ENCODE measurements around the gene TCAF2.
"Not testable (repeated sequence)": the region's sequence is repeated elsewhere in the genome, so short reads cannot be mapped to it uniquely, and the experiment has no call there.

TCAF2 gene

DNA sequence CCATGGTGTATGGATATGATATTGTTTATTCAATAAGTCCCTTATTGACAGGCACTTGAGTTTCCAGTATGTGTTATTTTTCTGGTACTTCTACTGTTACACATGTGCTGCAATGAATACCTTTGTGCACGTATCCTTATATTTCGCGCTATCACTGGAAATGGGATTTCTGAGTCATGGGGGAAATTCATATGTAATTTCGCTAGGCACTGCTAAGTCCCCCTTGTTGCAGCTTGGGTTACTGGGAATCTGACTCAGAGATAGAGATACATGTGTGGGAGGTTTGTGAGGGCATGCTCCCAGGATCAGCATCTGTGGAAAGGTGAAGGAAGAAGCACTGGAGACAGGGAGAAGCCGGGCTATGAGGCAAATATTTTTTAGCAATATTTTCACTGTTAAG is 9.9 kb downstream of the TCAF2 start:
- not testable (repeated sequence) for H3K9me3 ChIP-seq (ENCODE audit: insufficient read depth, low read depth, low read length); H3K4me1 ChIP-seq (ENCODE audit: control insufficient read depth in 1 of 2, insufficient read depth in 2 of 2, low read length in 2 of 2); H3K9ac ChIP-seq (ENCODE audit: low read length); H4K12ac ChIP-seq (ENCODE audit: low read depth, low read length); H3K36me3 ChIP-seq (ENCODE audit: control insufficient read depth in 1 of 2, insufficient read depth in 2 of 2, low read length in 2 of 2); DNase-seq; H3K18ac ChIP-seq (ENCODE audit: low read length); H3K79me2 ChIP-seq (ENCODE audit: control insufficient read depth, insufficient read depth, low read length, poor library complexity); H2BK5ac ChIP-seq (ENCODE audit: low read depth, low read length, poor library complexity); H3K14ac ChIP-seq (ENCODE audit: low read length); H3K79me1 ChIP-seq (ENCODE audit: low read length); H4K91ac ChIP-seq (ENCODE audit: low read depth, low read length); H2AFZ ChIP-seq (ENCODE audit: insufficient read depth, low read length, poor library complexity); H2AK5ac ChIP-seq (ENCODE audit: low read length); H2BK120ac ChIP-seq (ENCODE audit: insufficient read depth, low read length, poor library complexity); H3K27ac ChIP-seq (ENCODE audit: low read depth, low read length); H3K4me2 ChIP-seq (ENCODE audit: low read length); H4K8ac ChIP-seq (ENCODE audit: low read depth, low read length); H3K4ac ChIP-seq (ENCODE audit: low read depth, low read length); H2BK12ac ChIP-seq (ENCODE audit: low read length); H3K27me3 ChIP-seq (ENCODE audit: insufficient read depth, low read length); H3K4me3 ChIP-seq (ENCODE audit: low read depth, low read length); H3K23ac ChIP-seq (ENCODE audit: low read length)
- no CpG with 5 or more reads among the region's 5 CpGs for whole genome bisulfite sequencing (ENCODE audit: extremely low coverage, insufficient coverage, insufficient read length)

DNA sequence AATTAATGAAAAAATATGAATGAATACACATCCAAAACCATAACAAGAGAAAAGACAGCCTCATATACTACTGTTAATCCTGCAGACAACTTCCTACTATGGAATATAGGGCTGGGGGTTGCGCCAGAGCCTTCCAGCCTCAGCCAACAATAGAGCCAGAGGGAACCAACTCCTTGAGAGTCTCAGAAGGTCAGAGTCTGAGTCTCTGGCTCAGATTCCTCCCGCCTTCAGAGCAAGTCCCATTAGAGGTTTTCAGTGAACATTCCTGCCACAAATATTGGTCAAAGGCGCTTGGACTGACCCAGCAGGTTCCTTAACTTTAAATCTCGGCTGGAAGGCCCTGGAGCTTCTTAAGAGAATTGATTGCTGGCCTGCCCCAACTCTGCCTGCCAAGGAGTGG is 11.7 kb downstream of the TCAF2 start:
- H3K9me3 ChIP-seq (ENCODE audit: insufficient read depth, low read depth, low read length); H3K4me2 ChIP-seq (ENCODE audit: low read length); H3K9ac ChIP-seq (ENCODE audit: low read length); H3K23ac ChIP-seq (ENCODE audit: low read length); H3K4me3 ChIP-seq (ENCODE audit: low read depth, low read length); H3K27me3 ChIP-seq (ENCODE audit: insufficient read depth, low read length); H3K27ac ChIP-seq (ENCODE audit: low read depth, low read length); H2BK5ac ChIP-seq (ENCODE audit: low read depth, low read length, poor library complexity); H3K79me2 ChIP-seq (ENCODE audit: control insufficient read depth, insufficient read depth, low read length, poor library complexity); H2BK12ac ChIP-seq (ENCODE audit: low read length); H2AK5ac ChIP-seq (ENCODE audit: low read length); H3K36me3 ChIP-seq (ENCODE audit: control insufficient read depth in 1 of 2, insufficient read depth in 2 of 2, low read length in 2 of 2); H4K12ac ChIP-seq (ENCODE audit: low read depth, low read length); H2AFZ ChIP-seq (ENCODE audit: insufficient read depth, low read length, poor library complexity); H3K18ac ChIP-seq (ENCODE audit: low read length); H2BK120ac ChIP-seq (ENCODE audit: insufficient read depth, low read length, poor library complexity); H3K4ac ChIP-seq (ENCODE audit: low read depth, low read length); H3K79me1 ChIP-seq (ENCODE audit: low read length); H3K14ac ChIP-seq (ENCODE audit: low read length); H4K8ac ChIP-seq (ENCODE audit: low read depth, low read length); H3K4me1 ChIP-seq (ENCODE audit: control insufficient read depth in 1 of 2, insufficient read depth in 2 of 2, low read length in 2 of 2); H4K91ac ChIP-seq (ENCODE audit: low read depth, low read length); DNase-seq: not testable (repeated sequence)
- no CpG with 5 or more reads among the region's 4 CpGs for WGBS (ENCODE audit: extremely low coverage, insufficient coverage, insufficient read length)

GRCh38 chr7:143633013-143633618 is 12.3 kb downstream of the TCAF2 start:
- H3K18ac ChIP-seq (ENCODE audit: low read length); H3K27me3 ChIP-seq (ENCODE audit: insufficient read depth, low read length); H3K79me1 ChIP-seq (ENCODE audit: low read length); H3K4ac ChIP-seq (ENCODE audit: low read depth, low read length); H2AK5ac ChIP-seq (ENCODE audit: low read length); H4K91ac ChIP-seq (ENCODE audit: low read depth, low read length); H3K9me3 ChIP-seq (ENCODE audit: insufficient read depth, low read depth, low read length); H4K8ac ChIP-seq (ENCODE audit: low read depth, low read length); H3K27ac ChIP-seq (ENCODE audit: low read depth, low read length); H3K4me3 ChIP-seq (ENCODE audit: low read depth, low read length); DNase-seq; H2BK5ac ChIP-seq (ENCODE audit: low read depth, low read length, poor library complexity); H3K4me1 ChIP-seq (ENCODE audit: control insufficient read depth in 1 of 2, insufficient read depth in 2 of 2, low read length in 2 of 2); H2AFZ ChIP-seq (ENCODE audit: insufficient read depth, low read length, poor library complexity); H4K12ac ChIP-seq (ENCODE audit: low read depth, low read length); H3K23ac ChIP-seq (ENCODE audit: low read length); H3K4me2 ChIP-seq (ENCODE audit: low read length); H3K14ac ChIP-seq (ENCODE audit: low read length); H3K79me2 ChIP-seq (ENCODE audit: control insufficient read depth, insufficient read depth, low read length, poor library complexity); H3K9ac ChIP-seq (ENCODE audit: low read length); H2BK12ac ChIP-seq (ENCODE audit: low read length); H3K36me3 ChIP-seq (ENCODE audit: control insufficient read depth in 1 of 2, insufficient read depth in 2 of 2, low read length in 2 of 2); H2BK120ac ChIP-seq (ENCODE audit: insufficient read depth, low read length, poor library complexity): not testable (repeated sequence)
- WGBS (ENCODE audit: extremely low coverage, insufficient coverage, insufficient read length): no CpG with 5 or more reads among the region's 6 CpGs

GRCh38 chr7:143635364-143636240 is 14.8 kb downstream of the TCAF2 start:
- DNase-seq; H3K79me1 ChIP-seq (ENCODE audit: low read length); H3K23ac ChIP-seq (ENCODE audit: low read length); H3K36me3 ChIP-seq (ENCODE audit: control insufficient read depth in 1 of 2, insufficient read depth in 2 of 2, low read length in 2 of 2); H3K79me2 ChIP-seq (ENCODE audit: control insufficient read depth, insufficient read depth, low read length, poor library complexity); H3K4me2 ChIP-seq (ENCODE audit: low read length); H2AK5ac ChIP-seq (ENCODE audit: low read length); H3K9ac ChIP-seq (ENCODE audit: low read length); H3K14ac ChIP-seq (ENCODE audit: low read length); H2AFZ ChIP-seq (ENCODE audit: insufficient read depth, low read length, poor library complexity); H3K18ac ChIP-seq (ENCODE audit: low read length); H3K27me3 ChIP-seq (ENCODE audit: insufficient read depth, low read length); H3K4me1 ChIP-seq (ENCODE audit: control insufficient read depth in 1 of 2, insufficient read depth in 2 of 2, low read length in 2 of 2); H3K4ac ChIP-seq (ENCODE audit: low read depth, low read length); H4K12ac ChIP-seq (ENCODE audit: low read depth, low read length); H4K91ac ChIP-seq (ENCODE audit: low read depth, low read length); H2BK12ac ChIP-seq (ENCODE audit: low read length); H2BK120ac ChIP-seq (ENCODE audit: insufficient read depth, low read length, poor library complexity); H4K8ac ChIP-seq (ENCODE audit: low read depth, low read length); H2BK5ac ChIP-seq (ENCODE audit: low read depth, low read length, poor library complexity); H3K4me3 ChIP-seq (ENCODE audit: low read depth, low read length); H3K27ac ChIP-seq (ENCODE audit: low read depth, low read length); H3K9me3 ChIP-seq (ENCODE audit: insufficient read depth, low read depth, low read length): not testable (repeated sequence)
- no CpG with 5 or more reads among the region's 12 CpGs for WGBS (ENCODE audit: extremely low coverage, insufficient coverage, insufficient read length)
